H1 (cell line): Measurements from ENCODE around the gene FRMPD4. TPM values are rescaled to one million over a fixed set of nuclear protein-coding genes. Genes with fewer than 3 reads are reported as not detected.

Experiments used
- CTCF ChIA-PET: fragments of 300-600 bp; sonication (Branson Sonifier 250); formaldehyde crosslinking; loops from one replicate; lab custom pipeline; 2021; ENCODE audit not compliant: partially characterized antibody; lab: Charles Lee
- POLR2A ChIA-PET: fragments of 300-600 bp; sonication (Branson Sonifier 250); formaldehyde crosslinking; loops from one replicate; lab custom pipeline; 2021; ENCODE audit warnings: inconsistent platforms; ENCODE audit not compliant: partially characterized antibody; lab: Charles Lee
- DNase-seq, 2 experiments: peaks; one replicate each; pipeline versions ENCODE4 v3.0.0 to v3.0.0-alpha.2; 2010 to 2022; ENCODE audit warnings: low spot score in 2 of 2, low read depth in 1 of 2, mixed read lengths in 1 of 2
- FAIRE-seq: peaks from 2 replicates; lab custom pipeline; 2011; peaks lifted over from hg19 to GRCh38; lab: Jason Lieb, UNC
- H2AFZ ChIP-seq: 2 replicates; pipeline ENCODE4 v1.8.1; 2012; ENCODE audit warnings: low read length, inconsistent platforms
- H2AK5ac ChIP-seq: 2 replicates; pipeline ENCODE4 v1.6.1; 2013; ENCODE audit warnings: low read depth, low read length
- H2BK120ac ChIP-seq: replicated peaks from 2 replicates; pipeline ENCODE3; 2013; ENCODE audit warnings: low read depth, low read length, inconsistent platforms
- H2BK12ac ChIP-seq: 2 replicates; pipeline ENCODE4 v1.6.1; 2013; ENCODE audit warnings: low read depth, low read length
- H2BK15ac ChIP-seq: 2 replicates; pipeline ENCODE4 v1.6.1; 2013; ENCODE audit warnings: low read length
- H2BK20ac ChIP-seq: 2 replicates; pipeline ENCODE4 v1.6.1; 2013; ENCODE audit warnings: low read length
- H2BK5ac ChIP-seq: 2 replicates; pipeline ENCODE4 v1.6.1; 2013; ENCODE audit warnings: low read depth, low read length
- H3K14ac ChIP-seq: 2 replicates; pipeline ENCODE4 v1.6.1; 2013; ENCODE audit warnings: inconsistent platforms; ENCODE audit not compliant: insufficient read length
- H3K18ac ChIP-seq: 2 replicates; pipeline ENCODE4 v1.6.1; 2013; ENCODE audit warnings: low read length; ENCODE audit errors: extremely low read depth
- H3K23ac ChIP-seq: 2 replicates; pipeline ENCODE4 v1.6.1; 2013; ENCODE audit warnings: inconsistent platforms; ENCODE audit not compliant: insufficient read length
- H3K23me2 ChIP-seq: 2 replicates; pipeline ENCODE4 v1.6.1; 2013; ENCODE audit warnings: low read depth, low read length
- H3K27ac ChIP-seq: 2 replicates; pipeline ENCODE4 v1.6.1; 2011; ENCODE audit warnings: low read depth, low read length, inconsistent platforms
- H3K27me3 ChIP-seq, 4 experiments: replicated peaks in 1 of 4; 1 replicate in 1 of 4; 2 replicates in 3 of 4; pipeline versions ENCODE4 v1.6.1 to v1.8.1; 2011 to 2013; ENCODE audit warnings: low read length in 3 of 4, mild to moderate bottlenecking in 3 of 4, inconsistent platforms in 2 of 4, mixed read lengths in 2 of 4, moderate library complexity in 1 of 4; ENCODE audit not compliant: control insufficient read depth in 3 of 4, insufficient read depth in 3 of 4; ENCODE audit errors: extremely low read depth in 1 of 4
- H3K36me3 ChIP-seq, 4 experiments: 2 replicates each; pipeline versions ENCODE4 v1.6.1 to v1.8.1; 2011 to 2013; ENCODE audit warnings: mild to moderate bottlenecking in 4 of 4, low read length in 3 of 4, moderate library complexity in 2 of 4, control low read depth in 1 of 4, inconsistent platforms in 1 of 4; ENCODE audit not compliant: insufficient read depth in 4 of 4, control insufficient read depth in 2 of 4
- H3K4ac ChIP-seq: replicated peaks from 2 replicates; pipeline ENCODE3; 2013; ENCODE audit warnings: low read length, low read depth, mixed read lengths, inconsistent platforms; ENCODE audit not compliant: insufficient read length
- H3K4me1 ChIP-seq, 4 experiments: replicated peaks in 1 of 4; 1 replicate in 1 of 4; 2 replicates in 3 of 4; pipeline versions ENCODE4 v1.6.1 to v1.8.1; 2011 to 2013; ENCODE audit warnings: low read length in 3 of 4, inconsistent platforms in 2 of 4, mixed read lengths in 1 of 4; ENCODE audit not compliant: insufficient read depth in 4 of 4, control insufficient read depth in 3 of 4
- H3K4me2 ChIP-seq, 2 experiments: 2 replicates each; pipeline versions ENCODE4 v1.6.1 to v1.8.1; 2011 to 2013; ENCODE audit warnings: low read depth in 2 of 2, low read length in 2 of 2, control low read depth in 1 of 2, inconsistent platforms in 1 of 2, mild to moderate bottlenecking in 1 of 2; ENCODE audit not compliant: insufficient read depth in 1 of 2
- H3K4me3 ChIP-seq, 4 experiments: fragments of 200-600, 300-600 bp in 1 of 4; sonication (generic), shearing (Covaris generic), sonication (Bioruptor Twin) in 1 of 4; 2 replicates each; pipeline versions ENCODE4 v1.5.1 to v1.8.1; 2011 to 2016; ENCODE audit warnings: low read length in 4 of 4, low read depth in 3 of 4, control low read depth in 2 of 4, inconsistent platforms in 2 of 4, mild to moderate bottlenecking in 2 of 4, mixed read lengths in 1 of 4, moderate library complexity in 1 of 4; ENCODE audit not compliant: insufficient read depth in 2 of 4; ENCODE audit errors: extremely low read depth in 1 of 4
- H3K56ac ChIP-seq: replicated peaks from 2 replicates; pipeline ENCODE3; 2013; ENCODE audit warnings: low read depth, mild to moderate bottlenecking, mixed read lengths, low read length, inconsistent platforms; ENCODE audit not compliant: insufficient read length
- H3K79me1 ChIP-seq: 2 replicates; pipeline ENCODE4 v1.6.1; 2013; ENCODE audit warnings: low read depth, low read length, control low read depth
- H3K79me2 ChIP-seq, 2 experiments: 2 replicates each; pipeline versions ENCODE4 v1.6.1 to v1.8.1; 2012 to 2013; ENCODE audit warnings: low read length in 2 of 2, mild to moderate bottlenecking in 2 of 2, inconsistent platforms in 1 of 2; ENCODE audit not compliant: insufficient read depth in 2 of 2, control insufficient read depth in 1 of 2
- H3K9ac ChIP-seq, 4 experiments: replicated peaks in 1 of 4; 1 replicate in 1 of 4; 2 replicates in 3 of 4; pipeline versions ENCODE4 v1.6.1 to v1.8.1; 2011 to 2013; ENCODE audit warnings: low read depth in 3 of 4, low read length in 3 of 4, control low read depth in 2 of 4, mild to moderate bottlenecking in 2 of 4, moderate library complexity in 2 of 4, inconsistent platforms in 1 of 4; ENCODE audit errors: extremely low read depth in 1 of 4
- H3K9me3 ChIP-seq, 2 experiments: 2 replicates each; pipeline versions ENCODE4 v1.6.1 to v1.8.1; 2012 to 2013; ENCODE audit warnings: mild to moderate bottlenecking in 2 of 2, moderate library complexity in 2 of 2, control low read depth in 1 of 2, inconsistent platforms in 1 of 2, low read depth in 1 of 2, low read length in 1 of 2, mixed read lengths in 1 of 2; ENCODE audit not compliant: insufficient read depth in 2 of 2
- H4K20me1 ChIP-seq, 2 experiments: replicated peaks in 1 of 2; 2 replicates each; pipeline versions ENCODE3 to v1.8.1; 2011 to 2013; ENCODE audit warnings: inconsistent platforms in 2 of 2, low read length in 2 of 2, mild to moderate bottlenecking in 1 of 2; ENCODE audit not compliant: insufficient read depth in 2 of 2, control insufficient read depth in 1 of 2
- H4K5ac ChIP-seq: 2 replicates; pipeline ENCODE4 v1.6.1; 2013; ENCODE audit warnings: low read length, low read depth, mixed read lengths, inconsistent platforms; ENCODE audit not compliant: insufficient read length
- H4K8ac ChIP-seq: 2 replicates; pipeline ENCODE4 v1.8.0; 2013; ENCODE audit warnings: mild to moderate bottlenecking, moderate library complexity, low read length, inconsistent platforms; ENCODE audit not compliant: insufficient read depth; ENCODE audit errors: extremely low read depth
- H4K91ac ChIP-seq: replicated peaks from 2 replicates; pipeline ENCODE3; 2013; ENCODE audit warnings: low read length, mixed read lengths, inconsistent platforms; ENCODE audit not compliant: insufficient read length
- CBX5 ChIP-seq: fragments of 300-800, 300-1000 bp; sonication (generic); IDR thresholded peaks from 2 replicates; pipeline ENCODE4 v1.7.1; 2016; ENCODE audit warnings: antibody characterized with exemption, low read length, low read depth
- MAX ChIP-seq: IDR thresholded peaks from 2 replicates; pipeline ENCODE4 v1.6.1; 2012; ENCODE audit warnings: inconsistent platforms
- SIRT6 ChIP-seq: IDR thresholded peaks from one replicate; pipeline ENCODE4 v1.7.1; 2012; ENCODE audit warnings: low read length, inconsistent platforms
- SIX5 ChIP-seq: IDR thresholded peaks from 2 replicates; pipeline ENCODE4 v1.6.1; 2011; ENCODE audit warnings: mild to moderate bottlenecking, low read depth, low read length
- TBP ChIP-seq: IDR thresholded peaks from 2 replicates; pipeline ENCODE4 v1.6.1; 2011; ENCODE audit warnings: low read depth, low read length, improper control_type of control experiment
- WGBS, 2 experiments: shearing (Covaris generic) in 1 of 2; methylation state at CpG; one replicate each; pipeline versions ENCODE4 v1.1.6 to v1.1.7; 2013 to 2015; ENCODE audit warnings: low lambda C conversion rate in 2 of 2, mixed read lengths in 2 of 2, inconsistent platforms in 1 of 2, low coverage in 1 of 2, missing lambda C conversion rate in 1 of 2; ENCODE audit not compliant: insufficient replicate concordance in 2 of 2, insufficient coverage in 1 of 2, insufficient read length in 1 of 2; ENCODE audit errors: extremely low coverage in 1 of 2, missing lambda C conversion rate in 1 of 2; 5-methylcytosine and 5-hydroxymethylcytosine counted together
- polyA plus RNA-seq, 7 experiments: library from polyadenylated mRNA; depleted of rRNA in 3 of 7; stranded (reverse) in 5 of 7; unstranded in 2 of 7; fragments of >200 nt in 5 of 7; fragments of 200-250 nt in 2 of 7; gene quantifications; 1 replicate in 5 of 7; 2 replicates in 1 of 7; 4 replicates in 1 of 7; pipeline versions ENCODE4 v1.2.1 to v1.2.3, GENCODE V29; 2011 to 2013; ENCODE audit warnings: missing spikeins in 2 of 7, mixed read lengths in 2 of 7
- total RNA-seq: library from RNA; stranded (reverse); fragmentation: NEBNext Ultra II Directional; extraction: Animal tissue kit (Norgen Biotek cat#: 25700); gene quantifications from 2 replicates; pipeline ENCODE4 v1.2.1, GENCODE V29; 2021

The FRMPD4 gene
- total and polyA plus RNA-seq, 2 of the 8 experiments (the other 6 are each of a cell fraction or from before 2014, with no cell fraction given) = 0.02 to 0.37 TPM

DNA sequence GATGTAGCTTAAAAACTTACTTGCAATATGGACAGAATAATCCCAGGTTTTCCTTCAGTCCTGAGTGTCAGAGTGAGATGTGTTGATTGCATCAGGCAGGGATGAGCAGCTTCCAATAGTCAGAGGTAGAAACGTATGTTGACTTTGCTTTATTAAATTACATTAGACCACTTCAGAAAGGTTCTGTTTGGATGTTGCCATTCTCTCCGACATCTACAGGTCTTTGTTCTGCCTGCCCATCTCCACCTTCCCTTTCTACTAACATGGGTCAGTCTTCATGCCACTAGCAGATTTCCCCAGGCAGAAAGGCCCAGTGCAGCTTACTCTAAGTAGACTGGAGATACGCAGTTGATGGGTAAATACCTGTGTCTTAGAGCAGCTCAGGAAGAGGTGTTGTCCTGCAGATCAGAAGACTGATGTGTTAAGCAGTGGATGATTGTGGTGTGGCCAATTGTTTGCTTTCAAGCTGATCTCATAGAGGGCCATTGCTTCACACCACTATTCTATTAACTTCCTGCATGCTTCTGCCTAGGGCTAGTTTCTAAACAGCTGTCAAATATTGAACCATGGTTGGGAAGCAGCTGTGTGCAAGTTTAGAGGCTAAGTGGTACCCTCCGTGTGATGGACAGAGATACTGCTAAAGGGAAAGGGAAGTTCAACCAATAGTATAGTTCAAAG, 1.8 kb downstream of the FRMPD4 start:
- Histone ChIP-seq H3K4me3 (no peak overlapping the region), H3K14ac (no peak overlapping the region), H4K5ac (no peak overlapping the region), H3K4ac (no peak overlapping the region), H2BK120ac (no peak overlapping the region), H3K9ac (no peak overlapping the region), H4K20me1 (no peaks in the 10 kb centered on the region), H3K4me2 (peak overlapping the region in 1 of 2 experiments; percentile 77; a peak in 1 of 4 replicates), H2AFZ (no peak overlapping the region), H4K8ac (no peak overlapping the region), H2AK5ac (no peak overlapping the region), H3K56ac (no peak overlapping the region), H3K27me3 (peaks cover 1 to 22% (median 17%) of the 10 kb centered on the region in 4 experiments), H2BK15ac (no peak overlapping the region), H3K4me1 (no peaks in the 10 kb centered on the region), H3K18ac (no peak overlapping the region), H2BK5ac (no peak overlapping the region), H2BK12ac (no peak overlapping the region), H3K79me2 (no peaks in the 10 kb centered on the region), H3K23ac (no peak overlapping the region), H3K27ac (no peak overlapping the region), H4K91ac (no peak overlapping the region), H2BK20ac (no peak overlapping the region), H3K23me2 (peaks cover 8% of the 10 kb centered on the region; the same call in 1 of the 2 replicates), H3K9me3 (no peaks in the 10 kb centered on the region), H3K36me3 (no peaks in the 10 kb centered on the region), H3K79me1 (no peaks in the 10 kb centered on the region)
- no peak for FAIRE-seq
- POLR2A ChIA-PET = interaction anchor here (1.3 kb wide), 1 partner anchor 41 kb away, joined by 3 read pairs; no protein-coding TSS in a partner anchor
- WGBS, 2 experiments = 96% methylated on average over 3 of the region's 4 CpGs; no CpG with 5 or more reads in 1 of the 2 experiments
- TF ChIP-seq SIX5 (no peak), MAX (no peak), TBP (no peak), CBX5 (no peak), SIRT6 (no peak)
- DNase-seq = no peak
- CTCF ChIA-PET = interaction anchor here (0.7 to 1.2 kb wide), 4 partner anchors 16 to 380 kb away, joined by 3 to 4 read pairs (median 4); no protein-coding TSS in a partner anchor
